GM23338 (cell line): ENCODE measurements around the gene AKR7A3. TPM values are rescaled to one million over a fixed set of nuclear protein-coding genes. Genes with fewer than 3 reads are reported as not detected.

Experiments
- ATAC-seq: fragments of 200-7000 bp; cut with Tn5 transposase; 3 replicates; pipeline ENCODE4 v1.9.1; 2020
- DNase-seq: peaks from one replicate; pipeline ENCODE4 v3.0.0-alpha.2; 2015; ENCODE audit warnings: low spot score
- H2AFZ ChIP-seq: fragments of 200-600 bp; sonication (generic); 2 replicates; pipeline ENCODE4 v1.8.0; 2016; ENCODE audit warnings: antibody characterized with exemption, mild to moderate bottlenecking, moderate library complexity
- H3F3A ChIP-seq: fragments of 200-600 bp; sonication (generic); replicated peaks from 2 replicates; pipeline ENCODE4 v1.8.0; 2017; ENCODE audit warnings: antibody characterized with exemption, mixed run types, low read depth
- H3K27ac ChIP-seq: fragments of 200-600 bp; sonication (generic); 2 replicates; pipeline ENCODE4 v1.6.1; 2016; ENCODE audit warnings: low read depth
- H3K27me3 ChIP-seq: fragments of 200-600 bp; sonication (generic); 2 replicates; pipeline ENCODE4 v1.8.0; 2016; ENCODE audit warnings: mild to moderate bottlenecking, mixed run types, moderate library complexity; ENCODE audit not compliant: insufficient read depth
- H3K36me3 ChIP-seq: fragments of 200-600 bp; sonication (generic); 2 replicates; pipeline ENCODE4 v1.8.0; 2016; ENCODE audit warnings: mild to moderate bottlenecking; ENCODE audit not compliant: insufficient read depth
- H3K4me1 ChIP-seq: fragments of 200-600 bp; sonication (generic); 2 replicates; pipeline ENCODE4 v1.8.0; 2016; ENCODE audit warnings: mild to moderate bottlenecking, moderate library complexity; ENCODE audit not compliant: insufficient read depth
- H3K4me2 ChIP-seq: fragments of 200-600 bp; sonication (generic); 2 replicates; pipeline ENCODE4 v1.7.1; 2017; ENCODE audit warnings: mixed run types
- H3K4me3 ChIP-seq: fragments of 200-600 bp; sonication (generic); 2 replicates; pipeline ENCODE4 v1.6.1; 2016; ENCODE audit warnings: mixed run types
- H3K79me2 ChIP-seq: fragments of 200-600 bp; sonication (generic); replicated peaks from 2 replicates; pipeline ENCODE4 v1.8.0; 2017; ENCODE audit warnings: mild to moderate bottlenecking; ENCODE audit not compliant: insufficient read depth
- H3K9me2 ChIP-seq: fragments of 200-600 bp; sonication (generic); 2 replicates; pipeline ENCODE4 v1.8.0; 2017; ENCODE audit not compliant: insufficient read depth
- H4K20me1 ChIP-seq: fragments of 200-600 bp; sonication (generic); replicated peaks from 2 replicates; pipeline ENCODE4 v1.8.0; 2017; ENCODE audit warnings: mild to moderate bottlenecking; ENCODE audit not compliant: insufficient read depth
- H3K27ac Mint-ChIP-seq: 2 replicates; pipeline ENCODE4 v1.8.0; 2020; ENCODE audit warnings: inconsistent platforms, mild to moderate bottlenecking, moderate library complexity, mixed read lengths
- H3K27me3 Mint-ChIP-seq: 3 replicates; pipeline ENCODE4 v1.8.0; 2022; ENCODE audit warnings: low read depth, mild to moderate bottlenecking, moderate library complexity, mixed read lengths, inconsistent platforms; ENCODE audit not compliant: insufficient read depth, poor library complexity
- H3K36me3 Mint-ChIP-seq: 3 replicates; pipeline ENCODE4 v1.8.0; 2021; ENCODE audit warnings: low read depth, mild to moderate bottlenecking, inconsistent platforms, moderate library complexity, mixed read lengths
- H3K4me1 Mint-ChIP-seq: 3 replicates; pipeline ENCODE4 v1.8.0; 2020; ENCODE audit warnings: mild to moderate bottlenecking, inconsistent platforms, mixed read lengths
- H3K4me3 Mint-ChIP-seq: 3 replicates; pipeline ENCODE4 v1.8.0; 2021; ENCODE audit warnings: moderate library complexity, mild to moderate bottlenecking, inconsistent platforms, mixed read lengths
- H3K9me3 Mint-ChIP-seq: 3 replicates; pipeline ENCODE4 v1.8.0; 2020; ENCODE audit warnings: moderate library complexity, mild to moderate bottlenecking, inconsistent platforms, mixed read lengths
- CREB1 ChIP-seq: fragments of 250-450 bp; sonication (Bioruptor Pico); IDR thresholded peaks from 2 replicates; pipeline ENCODE4 v1.5.0; 2020; ENCODE audit warnings: low read depth, mild to moderate bottlenecking, moderate library complexity
- EZH2 ChIP-seq: fragments of 200-600 bp; sonication (generic); IDR thresholded peaks from one replicate; pipeline ENCODE4 v1.8.0; 2017; ENCODE audit warnings: antibody characterized with exemption, mild to moderate bottlenecking, low read depth; ENCODE audit not compliant: unreplicated experiment
- EZH2phosphoT487 ChIP-seq: fragments of 200-600 bp; sonication (generic); IDR thresholded peaks from one replicate; pipeline ENCODE4 v1.8.1; 2018; ENCODE audit warnings: antibody characterized with exemption; ENCODE audit not compliant: unreplicated experiment
- JUNB ChIP-seq: IDR thresholded peaks from one replicate; pipeline ENCODE4 v1.6.1; 2016; ENCODE audit warnings: antibody characterized with exemption; ENCODE audit not compliant: unreplicated experiment
- NANOG ChIP-seq: IDR thresholded peaks from 2 replicates; pipeline ENCODE4 v1.6.1; 2016; ENCODE audit warnings: antibody characterized with exemption, borderline replicate concordance
- POLR2AphosphoS5 ChIP-seq: IDR thresholded peaks from 2 replicates; pipeline ENCODE4 v1.6.1; 2016; ENCODE audit warnings: antibody characterized with exemption, low read depth
- STAT1 ChIP-seq: IDR thresholded peaks from one replicate; pipeline ENCODE4 v1.6.1; 2016; ENCODE audit warnings: antibody characterized with exemption; ENCODE audit not compliant: unreplicated experiment
- ZNF114 ChIP-seq: fragments of 250-450 bp; sonication (Bioruptor Pico); IDR thresholded peaks from 2 replicates; pipeline ENCODE4 v1.5.0; 2020; ENCODE audit warnings: mild to moderate bottlenecking, moderate library complexity
- ZNF331 ChIP-seq: fragments of 250-450 bp; sonication (Bioruptor Pico); IDR thresholded peaks from 2 replicates; pipeline ENCODE4 v1.5.0; 2020; ENCODE audit warnings: low read depth, mild to moderate bottlenecking, moderate library complexity
- polyA plus RNA-seq: library from polyadenylated mRNA; unstranded; fragments of >200 nt; fragmentation: Nextera tagmentation; extraction: Ambion mirVana; gene quantifications from 2 replicates; pipeline ENCODE4 v1.2.1, GENCODE V29; 2016
- total RNA-seq: library from RNA; depleted of rRNA; stranded (reverse); fragments of >200 nt; shearing (Covaris generic); gene quantifications from 2 replicates; pipeline ENCODE4 v1.2.3, GENCODE V29; 2014
- TF ChIP-seq, protein P1 (sequence below): IDR thresholded peaks from 2 replicates; pipeline ENCODE4 v1.6.1; 2016; ENCODE audit warnings: antibody characterized with exemption
- TF ChIP-seq, protein P2 (sequence below): IDR thresholded peaks from one replicate; pipeline ENCODE4 v1.6.1; 2018; ENCODE audit warnings: antibody characterized with exemption; ENCODE audit not compliant: unreplicated experiment
- TF ChIP-seq, protein P3 (sequence below), 2 experiments: fragments of 200-600 bp in 1 of 2; sonication (generic) in 1 of 2; conservative IDR thresholded peaks; 2 replicates each; pipeline versions ENCODE4 v1.5.1 to v1.6.1; 2016 to 2017; ENCODE audit warnings: antibody characterized with exemption in 2 of 2, low read depth in 2 of 2, mild to moderate bottlenecking in 2 of 2, moderate library complexity in 1 of 2
- TF ChIP-seq, protein P4 (sequence below): fragments of 250-450 bp; sonication (Bioruptor Pico); IDR thresholded peaks from 2 replicates; pipeline ENCODE4 v1.5.0; 2020; ENCODE audit warnings: mild to moderate bottlenecking, moderate library complexity

AKR7A3 gene
- total and polyA plus RNA-seq, 2 experiments from 2014 or later: 0.14 to 0.86 TPM

DNA sequence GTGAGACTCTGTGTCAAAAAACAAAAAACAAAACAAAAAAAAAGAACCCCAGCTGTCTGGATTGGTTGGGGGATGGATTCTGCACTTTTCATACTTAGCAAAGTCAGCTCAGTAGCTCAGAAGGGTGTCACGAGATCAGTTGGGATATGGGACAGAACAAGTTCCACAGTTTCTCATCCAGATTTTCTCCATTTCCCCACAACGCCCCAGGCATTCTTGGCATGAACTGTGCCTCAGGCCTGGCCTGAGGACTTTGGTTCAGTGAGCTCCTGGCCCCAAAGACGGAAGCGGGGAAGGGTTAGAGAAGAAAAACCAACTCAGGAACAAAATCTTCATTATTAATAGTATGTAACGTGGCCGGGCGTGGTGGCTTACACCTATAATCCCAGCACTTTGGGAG lies 21.5 kb upstream of the AKR7A3 start:
- Mint-ChIP-seq H3K9me3 (no peaks in the 10 kb centered on the region), H3K27me3 (peaks cover 6% of the 10 kb centered on the region), H3K4me3 (no peak overlapping the region), H3K4me1 (peaks cover 13% of the 10 kb centered on the region), H3K27ac (no peak overlapping the region), H3K36me3 (peaks cover 28% of the 10 kb centered on the region)
- Histone ChIP-seq H3K4me1 (0 out of 2 replicates have a peak, but pooled peaks cover 8% of the 10 kb centered on the region), H3K27me3 (peaks cover 10% of the 10 kb centered on the region), H3K4me3 (no peak overlapping the region), H3K9me2 (no peaks in the 10 kb centered on the region), H4K20me1 (peaks cover 3% of the 10 kb centered on the region; the same call in 1 of the 2 replicates), H3K36me3 (no peaks in the 10 kb centered on the region), H3K27ac (no peak overlapping the region), H3K4me2 (no peak overlapping the region), H3F3A (no peaks in the 10 kb centered on the region), H3K79me2 (no peaks in the 10 kb centered on the region; the same call in 1 of the 2 replicates), H2AFZ (no peak overlapping the region)
- TF ChIP-seq NANOG (no peak), EZH2 (no peak), CREB1 (CRISPR knock-in tag) (no peak), EZH2phosphoT487 (no peak), STAT1 (no peak), ZNF331 (CRISPR knock-in tag) (no peak), JUNB (no peak), ZNF114 (CRISPR knock-in tag) (no peak), POLR2AphosphoS5 (no peak)
- TF ChIP-seq, protein P1, sequence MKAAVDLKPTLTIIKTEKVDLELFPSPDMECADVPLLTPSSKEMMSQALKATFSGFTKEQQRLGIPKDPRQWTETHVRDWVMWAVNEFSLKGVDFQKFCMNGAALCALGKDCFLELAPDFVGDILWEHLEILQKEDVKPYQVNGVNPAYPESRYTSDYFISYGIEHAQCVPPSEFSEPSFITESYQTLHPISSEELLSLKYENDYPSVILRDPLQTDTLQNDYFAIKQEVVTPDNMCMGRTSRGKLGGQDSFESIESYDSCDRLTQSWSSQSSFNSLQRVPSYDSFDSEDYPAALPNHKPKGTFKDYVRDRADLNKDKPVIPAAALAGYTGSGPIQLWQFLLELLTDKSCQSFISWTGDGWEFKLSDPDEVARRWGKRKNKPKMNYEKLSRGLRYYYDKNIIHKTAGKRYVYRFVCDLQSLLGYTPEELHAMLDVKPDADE: no peak
- TF ChIP-seq, protein P2, sequence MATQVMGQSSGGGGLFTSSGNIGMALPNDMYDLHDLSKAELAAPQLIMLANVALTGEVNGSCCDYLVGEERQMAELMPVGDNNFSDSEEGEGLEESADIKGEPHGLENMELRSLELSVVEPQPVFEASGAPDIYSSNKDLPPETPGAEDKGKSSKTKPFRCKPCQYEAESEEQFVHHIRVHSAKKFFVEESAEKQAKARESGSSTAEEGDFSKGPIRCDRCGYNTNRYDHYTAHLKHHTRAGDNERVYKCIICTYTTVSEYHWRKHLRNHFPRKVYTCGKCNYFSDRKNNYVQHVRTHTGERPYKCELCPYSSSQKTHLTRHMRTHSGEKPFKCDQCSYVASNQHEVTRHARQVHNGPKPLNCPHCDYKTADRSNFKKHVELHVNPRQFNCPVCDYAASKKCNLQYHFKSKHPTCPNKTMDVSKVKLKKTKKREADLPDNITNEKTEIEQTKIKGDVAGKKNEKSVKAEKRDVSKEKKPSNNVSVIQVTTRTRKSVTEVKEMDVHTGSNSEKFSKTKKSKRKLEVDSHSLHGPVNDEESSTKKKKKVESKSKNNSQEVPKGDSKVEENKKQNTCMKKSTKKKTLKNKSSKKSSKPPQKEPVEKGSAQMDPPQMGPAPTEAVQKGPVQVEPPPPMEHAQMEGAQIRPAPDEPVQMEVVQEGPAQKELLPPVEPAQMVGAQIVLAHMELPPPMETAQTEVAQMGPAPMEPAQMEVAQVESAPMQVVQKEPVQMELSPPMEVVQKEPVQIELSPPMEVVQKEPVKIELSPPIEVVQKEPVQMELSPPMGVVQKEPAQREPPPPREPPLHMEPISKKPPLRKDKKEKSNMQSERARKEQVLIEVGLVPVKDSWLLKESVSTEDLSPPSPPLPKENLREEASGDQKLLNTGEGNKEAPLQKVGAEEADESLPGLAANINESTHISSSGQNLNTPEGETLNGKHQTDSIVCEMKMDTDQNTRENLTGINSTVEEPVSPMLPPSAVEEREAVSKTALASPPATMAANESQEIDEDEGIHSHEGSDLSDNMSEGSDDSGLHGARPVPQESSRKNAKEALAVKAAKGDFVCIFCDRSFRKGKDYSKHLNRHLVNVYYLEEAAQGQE: no peak
- TF ChIP-seq, protein P3, sequence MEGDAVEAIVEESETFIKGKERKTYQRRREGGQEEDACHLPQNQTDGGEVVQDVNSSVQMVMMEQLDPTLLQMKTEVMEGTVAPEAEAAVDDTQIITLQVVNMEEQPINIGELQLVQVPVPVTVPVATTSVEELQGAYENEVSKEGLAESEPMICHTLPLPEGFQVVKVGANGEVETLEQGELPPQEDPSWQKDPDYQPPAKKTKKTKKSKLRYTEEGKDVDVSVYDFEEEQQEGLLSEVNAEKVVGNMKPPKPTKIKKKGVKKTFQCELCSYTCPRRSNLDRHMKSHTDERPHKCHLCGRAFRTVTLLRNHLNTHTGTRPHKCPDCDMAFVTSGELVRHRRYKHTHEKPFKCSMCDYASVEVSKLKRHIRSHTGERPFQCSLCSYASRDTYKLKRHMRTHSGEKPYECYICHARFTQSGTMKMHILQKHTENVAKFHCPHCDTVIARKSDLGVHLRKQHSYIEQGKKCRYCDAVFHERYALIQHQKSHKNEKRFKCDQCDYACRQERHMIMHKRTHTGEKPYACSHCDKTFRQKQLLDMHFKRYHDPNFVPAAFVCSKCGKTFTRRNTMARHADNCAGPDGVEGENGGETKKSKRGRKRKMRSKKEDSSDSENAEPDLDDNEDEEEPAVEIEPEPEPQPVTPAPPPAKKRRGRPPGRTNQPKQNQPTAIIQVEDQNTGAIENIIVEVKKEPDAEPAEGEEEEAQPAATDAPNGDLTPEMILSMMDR (conservative IDR thresholded peaks at IDR 0.05; ENCODE audit: low read depth in 2 of 2): no peak
- TF ChIP-seq, protein P4, sequence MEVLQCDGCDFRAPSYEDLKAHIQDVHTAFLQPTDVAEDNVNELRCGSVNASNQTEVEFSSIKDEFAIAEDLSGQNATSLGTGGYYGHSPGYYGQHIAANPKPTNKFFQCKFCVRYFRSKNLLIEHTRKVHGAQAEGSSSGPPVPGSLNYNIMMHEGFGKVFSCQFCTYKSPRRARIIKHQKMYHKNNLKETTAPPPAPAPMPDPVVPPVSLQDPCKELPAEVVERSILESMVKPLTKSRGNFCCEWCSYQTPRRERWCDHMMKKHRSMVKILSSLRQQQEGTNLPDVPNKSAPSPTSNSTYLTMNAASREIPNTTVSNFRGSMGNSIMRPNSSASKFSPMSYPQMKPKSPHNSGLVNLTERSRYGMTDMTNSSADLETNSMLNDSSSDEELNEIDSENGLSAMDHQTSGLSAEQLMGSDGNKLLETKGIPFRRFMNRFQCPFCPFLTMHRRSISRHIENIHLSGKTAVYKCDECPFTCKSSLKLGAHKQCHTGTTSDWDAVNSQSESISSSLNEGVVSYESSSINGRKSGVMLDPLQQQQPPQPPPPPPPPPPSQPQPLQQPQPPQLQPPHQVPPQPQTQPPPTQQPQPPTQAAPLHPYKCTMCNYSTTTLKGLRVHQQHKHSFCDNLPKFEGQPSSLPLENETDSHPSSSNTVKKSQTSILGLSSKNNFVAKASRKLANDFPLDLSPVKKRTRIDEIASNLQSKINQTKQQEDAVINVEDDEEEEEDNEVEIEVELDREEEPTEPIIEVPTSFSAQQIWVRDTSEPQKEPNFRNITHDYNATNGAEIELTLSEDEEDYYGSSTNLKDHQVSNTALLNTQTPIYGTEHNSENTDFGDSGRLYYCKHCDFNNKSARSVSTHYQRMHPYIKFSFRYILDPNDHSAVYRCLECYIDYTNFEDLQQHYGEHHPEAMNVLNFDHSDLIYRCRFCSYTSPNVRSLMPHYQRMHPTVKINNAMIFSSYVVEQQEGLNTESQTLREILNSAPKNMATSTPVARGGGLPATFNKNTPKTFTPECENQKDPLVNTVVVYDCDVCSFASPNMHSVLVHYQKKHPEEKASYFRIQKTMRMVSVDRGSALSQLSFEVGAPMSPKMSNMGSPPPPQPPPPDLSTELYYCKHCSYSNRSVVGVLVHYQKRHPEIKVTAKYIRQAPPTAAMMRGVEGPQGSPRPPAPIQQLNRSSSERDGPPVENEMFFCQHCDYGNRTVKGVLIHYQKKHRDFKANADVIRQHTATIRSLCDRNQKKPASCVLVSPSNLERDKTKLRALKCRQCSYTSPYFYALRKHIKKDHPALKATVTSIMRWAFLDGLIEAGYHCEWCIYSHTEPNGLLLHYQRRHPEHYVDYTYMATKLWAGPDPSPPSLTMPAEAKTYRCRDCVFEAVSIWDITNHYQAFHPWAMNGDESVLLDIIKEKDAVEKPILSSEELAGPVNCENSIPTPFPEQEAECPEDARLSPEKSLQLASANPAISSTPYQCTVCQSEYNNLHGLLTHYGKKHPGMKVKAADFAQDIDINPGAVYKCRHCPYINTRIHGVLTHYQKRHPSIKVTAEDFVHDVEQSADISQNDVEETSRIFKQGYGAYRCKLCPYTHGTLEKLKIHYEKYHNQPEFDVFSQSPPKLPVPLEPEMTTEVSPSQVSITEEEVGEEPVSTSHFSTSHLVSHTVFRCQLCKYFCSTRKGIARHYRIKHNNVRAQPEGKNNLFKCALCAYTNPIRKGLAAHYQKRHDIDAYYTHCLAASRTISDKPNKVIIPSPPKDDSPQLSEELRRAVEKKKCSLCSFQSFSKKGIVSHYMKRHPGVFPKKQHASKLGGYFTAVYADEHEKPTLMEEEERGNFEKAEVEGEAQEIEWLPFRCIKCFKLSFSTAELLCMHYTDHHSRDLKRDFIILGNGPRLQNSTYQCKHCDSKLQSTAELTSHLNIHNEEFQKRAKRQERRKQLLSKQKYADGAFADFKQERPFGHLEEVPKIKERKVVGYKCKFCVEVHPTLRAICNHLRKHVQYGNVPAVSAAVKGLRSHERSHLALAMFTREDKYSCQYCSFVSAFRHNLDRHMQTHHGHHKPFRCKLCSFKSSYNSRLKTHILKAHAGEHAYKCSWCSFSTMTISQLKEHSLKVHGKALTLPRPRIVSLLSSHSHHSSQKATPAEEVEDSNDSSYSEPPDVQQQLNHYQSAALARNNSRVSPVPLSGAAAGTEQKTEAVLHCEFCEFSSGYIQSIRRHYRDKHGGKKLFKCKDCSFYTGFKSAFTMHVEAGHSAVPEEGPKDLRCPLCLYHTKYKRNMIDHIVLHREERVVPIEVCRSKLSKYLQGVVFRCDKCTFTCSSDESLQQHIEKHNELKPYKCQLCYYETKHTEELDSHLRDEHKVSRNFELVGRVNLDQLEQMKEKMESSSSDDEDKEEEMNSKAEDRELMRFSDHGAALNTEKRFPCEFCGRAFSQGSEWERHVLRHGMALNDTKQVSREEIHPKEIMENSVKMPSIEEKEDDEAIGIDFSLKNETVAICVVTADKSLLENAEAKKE (CRISPR knock-in tag): no peak
- DNase-seq: no peak
- no peak for ATAC-seq
